Upper lobe of left lung (tissue), 4 donors: ENCODE results near the gene GALNT18.

Experiments used
- EP300 ChIP-seq, 4 donors: sonication (generic); formaldehyde crosslinking; IDR thresholded peaks; one replicate each; pipeline ENCODE4 v1.5.1; 2017; ENCODE audit warnings: antibody characterized with exemption in 4 of 4, control low read depth in 2 of 4
- POLR2A ChIP-seq, 4 donors: fragments of 450-650 bp; IDR thresholded peaks; one replicate each; pipeline ENCODE4 v1.5.1; 2016 to 2017; ENCODE audit warnings: antibody characterized with exemption in 4 of 4, mild to moderate bottlenecking in 2 of 4
- POLR2AphosphoS5 ChIP-seq, 2 donors: sonication (generic); formaldehyde crosslinking; IDR thresholded peaks; one replicate each; pipeline ENCODE4 v1.5.1; 2017; ENCODE audit warnings: antibody characterized with exemption in 2 of 2
- TF ChIP-seq, protein P1 (sequence below), 6 experiments: fragments of 450-650 bp in 4 of 6; fragments of 200-600 bp in 2 of 6; sonication (generic) in 2 of 6; IDR thresholded peaks; one replicate each; pipeline ENCODE4 v1.5.1; 2016 to 2019; ENCODE audit warnings: antibody characterized with exemption in 6 of 6

- TF ChIP-seq, protein P1, sequence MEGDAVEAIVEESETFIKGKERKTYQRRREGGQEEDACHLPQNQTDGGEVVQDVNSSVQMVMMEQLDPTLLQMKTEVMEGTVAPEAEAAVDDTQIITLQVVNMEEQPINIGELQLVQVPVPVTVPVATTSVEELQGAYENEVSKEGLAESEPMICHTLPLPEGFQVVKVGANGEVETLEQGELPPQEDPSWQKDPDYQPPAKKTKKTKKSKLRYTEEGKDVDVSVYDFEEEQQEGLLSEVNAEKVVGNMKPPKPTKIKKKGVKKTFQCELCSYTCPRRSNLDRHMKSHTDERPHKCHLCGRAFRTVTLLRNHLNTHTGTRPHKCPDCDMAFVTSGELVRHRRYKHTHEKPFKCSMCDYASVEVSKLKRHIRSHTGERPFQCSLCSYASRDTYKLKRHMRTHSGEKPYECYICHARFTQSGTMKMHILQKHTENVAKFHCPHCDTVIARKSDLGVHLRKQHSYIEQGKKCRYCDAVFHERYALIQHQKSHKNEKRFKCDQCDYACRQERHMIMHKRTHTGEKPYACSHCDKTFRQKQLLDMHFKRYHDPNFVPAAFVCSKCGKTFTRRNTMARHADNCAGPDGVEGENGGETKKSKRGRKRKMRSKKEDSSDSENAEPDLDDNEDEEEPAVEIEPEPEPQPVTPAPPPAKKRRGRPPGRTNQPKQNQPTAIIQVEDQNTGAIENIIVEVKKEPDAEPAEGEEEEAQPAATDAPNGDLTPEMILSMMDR (IDR thresholded peaks at IDR 0.05) = no peak
- TF ChIP-seq POLR2A (IDR thresholded peaks at IDR 0.05) (no peak), POLR2AphosphoS5 (IDR thresholded peaks at IDR 0.05) (no peak), EP300 (IDR thresholded peaks at IDR 0.05) (no peak)
Measured at GRCh38 chr11:11512502-11512901, 109.3 kb downstream of the GALNT18 start.
